HG03354 (cell line): ENCODE data around the gene NPAT.
A peak's percentile ranks its signal among the peaks of the same experiment; 100 is the strongest.

Experiments
- ATAC-seq: cut with Tn5 transposase; IDR thresholded peaks from one replicate; pipeline ENCODE4 v1.9.1; 2021; ENCODE audit warnings: mild to moderate bottlenecking; ENCODE audit not compliant: unreplicated experiment, poor library complexity, severe bottlenecking

Gene NPAT

DNA sequence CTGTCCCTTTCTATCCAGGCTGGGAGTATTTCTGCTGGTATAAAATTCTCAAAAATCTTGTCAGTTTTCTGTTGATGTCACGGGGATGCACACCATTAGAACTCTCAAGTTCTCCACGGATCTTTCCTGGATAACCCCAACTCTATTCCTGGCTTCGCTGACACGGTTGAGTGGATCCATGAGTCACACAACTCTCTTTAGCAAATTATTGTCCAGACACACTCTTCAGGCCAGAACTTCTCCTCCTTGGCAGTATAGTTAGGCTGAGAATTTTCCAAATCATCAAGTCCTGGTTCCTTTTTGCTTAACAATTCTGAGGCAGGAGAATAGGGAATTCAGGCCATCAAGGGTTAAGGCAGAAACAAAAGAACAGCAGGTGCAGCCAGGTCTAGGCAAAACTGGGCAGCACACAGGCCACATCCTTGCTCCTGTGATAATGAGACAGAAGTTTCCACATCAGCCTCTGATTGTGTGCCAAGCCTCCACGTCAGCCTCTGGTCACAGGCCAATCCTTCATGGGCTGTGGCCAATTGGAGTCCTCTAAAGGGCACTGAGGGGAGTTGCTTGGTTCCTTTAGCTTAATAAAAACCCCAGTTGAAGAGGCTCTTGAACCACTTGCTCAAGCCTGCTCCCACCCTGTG is 106.8 kb downstream of the NPAT start:
- peak; percentile 47 for ATAC-seq

DNA sequence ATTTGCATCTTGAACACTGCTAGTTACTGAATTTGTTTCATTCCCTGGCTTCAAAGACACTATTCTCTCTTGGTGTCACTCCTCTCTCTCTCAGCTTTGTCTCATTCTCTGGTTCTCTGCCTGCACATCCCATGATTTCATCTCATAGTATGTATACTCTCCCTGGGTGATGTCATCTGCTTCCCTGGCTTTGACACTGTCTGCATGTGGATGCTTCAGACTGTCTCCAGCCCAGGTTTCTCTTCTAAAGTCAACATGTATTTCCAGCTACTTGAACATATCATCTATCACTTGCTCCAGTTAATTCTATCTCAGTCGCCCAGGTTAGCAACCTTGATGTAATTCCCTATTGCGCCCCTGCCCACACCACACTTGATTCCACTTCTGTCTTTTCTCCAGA is 110.4 kb downstream of the NPAT start:
- no peak for ATAC-seq

DNA sequence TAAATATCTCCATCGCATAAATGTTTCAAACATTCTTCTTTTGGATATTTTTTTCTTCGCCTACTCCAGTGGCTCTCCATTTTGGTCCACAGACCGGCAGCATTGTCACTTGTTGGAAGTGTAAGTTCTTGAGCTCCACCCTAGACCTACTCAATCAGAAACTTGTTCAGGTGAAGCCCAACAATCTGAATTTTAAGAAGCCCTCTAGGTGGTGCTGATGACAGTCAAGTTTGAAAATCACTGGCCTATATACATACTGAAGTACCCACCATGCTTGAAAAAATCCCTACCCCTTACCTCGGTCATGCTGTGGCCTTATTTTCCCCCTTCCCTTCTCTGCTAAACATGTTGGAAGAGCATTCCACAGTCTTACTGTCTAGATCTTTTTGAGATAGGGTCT is 111.3 kb downstream of the NPAT start:
- no peak for ATAC-seq
